HepG2 (cell line): Measurements from ENCODE around the gene ANKRD11. TPM values are rescaled to one million over a fixed set of nuclear protein-coding genes. Genes with fewer than 3 reads are reported as not detected.

Source experiments
- CAMTA2 ChIP-seq: sonication (generic); formaldehyde crosslinking; IDR thresholded peaks from 2 replicates; pipeline ENCODE4 v1.4.0; 2020; ENCODE audit warnings: mild to moderate bottlenecking, missing genetic modification reagents, borderline replicate concordance
- HOXD1 ChIP-seq: sonication (generic); formaldehyde crosslinking; IDR thresholded peaks from 2 replicates; pipeline ENCODE4 v1.5.0; 2020; ENCODE audit warnings: missing genetic modification reagents
- MYC ChIP-seq: sonication (generic); formaldehyde crosslinking; IDR thresholded peaks from 2 replicates; pipeline ENCODE4 v1.9.0; 2021; ENCODE audit warnings: missing genetic modification reagents, borderline replicate concordance
- RARG ChIP-seq: sonication (generic); formaldehyde crosslinking; IDR thresholded peaks from 2 replicates; pipeline ENCODE4 v1.4.0; 2020; ENCODE audit warnings: low read depth, mild to moderate bottlenecking, missing genetic modification reagents
- SOX5 ChIP-seq: IDR thresholded peaks from 2 replicates; pipeline ENCODE4 v1.6.1; 2016; ENCODE audit warnings: borderline replicate concordance
- ZBTB38 ChIP-seq: sonication (generic); formaldehyde crosslinking; IDR thresholded peaks from 2 replicates; pipeline ENCODE4 v1.5.1; 2020; ENCODE audit warnings: mild to moderate bottlenecking, missing genetic modification reagents
- ZNF841 ChIP-seq: sonication (generic); formaldehyde crosslinking; IDR thresholded peaks from 2 replicates; pipeline ENCODE4 v1.8.1; 2023; ENCODE audit warnings: missing genetic modification reagents, borderline replicate concordance
- polyA plus RNA-seq, 8 experiments: library from polyadenylated mRNA; depleted of rRNA in 3 of 8; stranded (reverse) in 7 of 8; unstranded in 1 of 8; fragments of >200 nt; fragmentation: Illumina TruSeq in 4 of 8; extraction: Trizol in 4 of 8; gene quantifications; 2 replicates each; pipeline versions ENCODE4 v1.2.1 to v1.2.3, GENCODE V29; 2011 to 2016; ENCODE audit warnings: low read depth in 4 of 8, missing spikeins in 1 of 8, mixed read lengths in 1 of 8; ENCODE audit not compliant: insufficient read depth in 1 of 8
- total RNA-seq, 5 experiments: library from RNA; depleted of rRNA; stranded (reverse); fragments of >200 nt; fragmentation: Illumina TruSeq; extraction: Trizol; gene quantifications; 2 replicates each; pipeline ENCODE4 v1.2.3, GENCODE V29; 2016; ENCODE audit warnings: low read depth in 1 of 5
- TF ChIP-seq, protein P1 (sequence below): sonication (generic); formaldehyde crosslinking; IDR thresholded peaks from 2 replicates; pipeline ENCODE4 v1.5.0; 2020; ENCODE audit warnings: mild to moderate bottlenecking, missing genetic modification reagents, borderline replicate concordance
- TF ChIP-seq, protein P2 (sequence below): sonication (generic); formaldehyde crosslinking; IDR thresholded peaks from 2 replicates; pipeline ENCODE4 v1.4.0; 2020; ENCODE audit warnings: mild to moderate bottlenecking, missing genetic modification reagents
- TF ChIP-seq, protein P3 (sequence below): sonication (generic); formaldehyde crosslinking; IDR thresholded peaks from 2 replicates; pipeline ENCODE4 v1.4.0; 2020; ENCODE audit warnings: missing genetic modification reagents

Gene ANKRD11
- total and polyA plus RNA-seq, 2 of the 13 experiments (the other 11 are each of a cell fraction or from before 2014, with no cell fraction given), result 21.4 to 38.4 TPM

DNA sequence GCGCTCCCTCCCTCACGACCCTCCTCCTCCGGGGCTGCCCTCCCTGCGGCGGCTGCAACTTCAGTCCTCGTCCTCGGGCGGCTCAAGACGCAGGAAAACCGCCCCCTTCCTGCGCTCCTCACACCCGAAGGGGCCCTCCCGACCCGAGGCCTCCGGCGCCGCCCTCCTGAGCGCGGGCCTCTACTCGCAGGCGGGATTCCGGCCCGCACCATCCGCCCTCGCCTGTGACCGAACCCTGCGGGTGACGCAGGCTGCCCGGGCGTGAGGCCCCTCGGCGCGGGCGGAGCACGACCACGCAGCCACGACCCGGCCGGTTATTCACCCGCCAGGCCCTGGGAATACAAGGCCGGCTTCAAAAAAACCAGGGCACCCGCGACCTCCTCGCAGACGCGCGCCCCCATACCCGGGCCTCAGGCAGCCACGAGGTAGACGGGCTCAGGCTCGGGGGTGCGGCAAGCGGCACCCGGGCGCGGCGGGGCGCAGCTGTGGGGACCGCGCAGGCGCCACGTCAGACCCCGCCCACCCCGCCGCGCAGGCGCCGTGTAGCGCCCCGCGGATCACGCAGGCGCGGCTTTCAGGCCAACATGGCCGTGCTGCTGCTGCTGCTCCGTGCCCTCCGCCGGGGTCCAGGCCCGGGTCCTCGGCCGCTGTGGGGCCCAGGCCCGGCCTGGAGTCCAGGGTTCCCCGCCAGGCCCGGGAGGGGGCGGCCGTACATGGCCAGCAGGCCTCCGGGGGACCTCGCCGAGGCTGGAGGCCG lies 17.7 kb upstream of the ANKRD11 start, which contains the start of gene SPG7 (continued):
- TF ChIP-seq, protein P1, sequence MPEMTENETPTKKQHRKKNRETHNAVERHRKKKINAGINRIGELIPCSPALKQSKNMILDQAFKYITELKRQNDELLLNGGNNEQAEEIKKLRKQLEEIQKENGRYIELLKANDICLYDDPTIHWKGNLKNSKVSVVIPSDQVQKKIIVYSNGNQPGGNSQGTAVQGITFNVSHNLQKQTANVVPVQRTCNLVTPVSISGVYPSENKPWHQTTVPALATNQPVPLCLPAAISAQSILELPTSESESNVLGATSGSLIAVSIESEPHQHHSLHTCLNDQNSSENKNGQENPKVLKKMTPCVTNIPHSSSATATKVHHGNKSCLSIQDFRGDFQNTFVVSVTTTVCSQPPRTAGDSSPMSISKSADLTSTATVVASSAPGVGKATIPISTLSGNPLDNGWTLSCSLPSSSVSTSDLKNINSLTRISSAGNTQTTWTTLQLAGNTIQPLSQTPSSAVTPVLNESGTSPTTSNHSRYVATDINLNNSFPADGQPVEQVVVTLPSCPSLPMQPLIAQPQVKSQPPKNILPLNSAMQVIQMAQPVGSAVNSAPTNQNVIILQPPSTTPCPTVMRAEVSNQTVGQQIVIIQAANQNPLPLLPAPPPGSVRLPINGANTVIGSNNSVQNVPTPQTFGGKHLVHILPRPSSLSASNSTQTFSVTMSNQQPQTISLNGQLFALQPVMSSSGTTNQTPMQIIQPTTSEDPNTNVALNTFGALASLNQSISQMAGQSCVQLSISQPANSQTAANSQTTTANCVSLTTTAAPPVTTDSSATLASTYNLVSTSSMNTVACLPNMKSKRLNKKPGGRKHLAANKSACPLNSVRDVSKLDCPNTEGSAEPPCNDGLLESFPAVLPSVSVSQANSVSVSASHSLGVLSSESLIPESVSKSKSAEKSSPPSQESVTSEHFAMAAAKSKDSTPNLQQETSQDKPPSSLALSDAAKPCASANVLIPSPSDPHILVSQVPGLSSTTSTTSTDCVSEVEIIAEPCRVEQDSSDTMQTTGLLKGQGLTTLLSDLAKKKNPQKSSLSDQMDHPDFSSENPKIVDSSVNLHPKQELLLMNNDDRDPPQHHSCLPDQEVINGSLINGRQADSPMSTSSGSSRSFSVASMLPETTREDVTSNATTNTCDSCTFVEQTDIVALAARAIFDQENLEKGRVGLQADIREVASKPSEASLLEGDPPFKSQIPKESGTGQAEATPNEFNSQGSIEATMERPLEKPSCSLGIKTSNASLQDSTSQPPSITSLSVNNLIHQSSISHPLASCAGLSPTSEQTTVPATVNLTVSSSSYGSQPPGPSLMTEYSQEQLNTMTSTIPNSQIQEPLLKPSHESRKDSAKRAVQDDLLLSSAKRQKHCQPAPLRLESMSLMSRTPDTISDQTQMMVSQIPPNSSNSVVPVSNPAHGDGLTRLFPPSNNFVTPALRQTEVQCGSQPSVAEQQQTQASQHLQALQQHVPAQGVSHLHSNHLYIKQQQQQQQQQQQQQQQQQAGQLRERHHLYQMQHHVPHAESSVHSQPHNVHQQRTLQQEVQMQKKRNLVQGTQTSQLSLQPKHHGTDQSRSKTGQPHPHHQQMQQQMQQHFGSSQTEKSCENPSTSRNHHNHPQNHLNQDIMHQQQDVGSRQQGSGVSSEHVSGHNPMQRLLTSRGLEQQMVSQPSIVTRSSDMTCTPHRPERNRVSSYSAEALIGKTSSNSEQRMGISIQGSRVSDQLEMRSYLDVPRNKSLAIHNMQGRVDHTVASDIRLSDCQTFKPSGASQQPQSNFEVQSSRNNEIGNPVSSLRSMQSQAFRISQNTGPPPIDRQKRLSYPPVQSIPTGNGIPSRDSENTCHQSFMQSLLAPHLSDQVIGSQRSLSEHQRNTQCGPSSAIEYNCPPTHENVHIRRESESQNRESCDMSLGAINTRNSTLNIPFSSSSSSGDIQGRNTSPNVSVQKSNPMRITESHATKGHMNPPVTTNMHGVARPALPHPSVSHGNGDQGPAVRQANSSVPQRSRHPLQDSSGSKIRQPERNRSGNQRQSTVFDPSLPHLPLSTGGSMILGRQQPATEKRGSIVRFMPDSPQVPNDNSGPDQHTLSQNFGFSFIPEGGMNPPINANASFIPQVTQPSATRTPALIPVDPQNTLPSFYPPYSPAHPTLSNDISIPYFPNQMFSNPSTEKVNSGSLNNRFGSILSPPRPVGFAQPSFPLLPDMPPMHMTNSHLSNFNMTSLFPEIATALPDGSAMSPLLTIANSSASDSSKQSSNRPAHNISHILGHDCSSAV (CRISPR knock-in tag), result no peak; the same call in 1 of the 2 replicates
- TF ChIP-seq CAMTA2 (peak; percentile 50), RARG (CRISPR knock-in tag) (no peak), HOXD1 (peak; percentile 68; the same call in 1 of the 2 replicates), MYC (CRISPR knock-in tag) (peak; percentile 97), ZNF841 (CRISPR knock-in tag) (0 out of 2 replicates have a peak, but pooled peaks have one; percentile 13), SOX5 (CRISPR knock-in tag) (no peak; the same call in 1 of the 2 replicates), ZBTB38 (CRISPR knock-in tag) (peak; percentile 10; the same call in 1 of the 2 replicates)
- TF ChIP-seq, protein P2, sequence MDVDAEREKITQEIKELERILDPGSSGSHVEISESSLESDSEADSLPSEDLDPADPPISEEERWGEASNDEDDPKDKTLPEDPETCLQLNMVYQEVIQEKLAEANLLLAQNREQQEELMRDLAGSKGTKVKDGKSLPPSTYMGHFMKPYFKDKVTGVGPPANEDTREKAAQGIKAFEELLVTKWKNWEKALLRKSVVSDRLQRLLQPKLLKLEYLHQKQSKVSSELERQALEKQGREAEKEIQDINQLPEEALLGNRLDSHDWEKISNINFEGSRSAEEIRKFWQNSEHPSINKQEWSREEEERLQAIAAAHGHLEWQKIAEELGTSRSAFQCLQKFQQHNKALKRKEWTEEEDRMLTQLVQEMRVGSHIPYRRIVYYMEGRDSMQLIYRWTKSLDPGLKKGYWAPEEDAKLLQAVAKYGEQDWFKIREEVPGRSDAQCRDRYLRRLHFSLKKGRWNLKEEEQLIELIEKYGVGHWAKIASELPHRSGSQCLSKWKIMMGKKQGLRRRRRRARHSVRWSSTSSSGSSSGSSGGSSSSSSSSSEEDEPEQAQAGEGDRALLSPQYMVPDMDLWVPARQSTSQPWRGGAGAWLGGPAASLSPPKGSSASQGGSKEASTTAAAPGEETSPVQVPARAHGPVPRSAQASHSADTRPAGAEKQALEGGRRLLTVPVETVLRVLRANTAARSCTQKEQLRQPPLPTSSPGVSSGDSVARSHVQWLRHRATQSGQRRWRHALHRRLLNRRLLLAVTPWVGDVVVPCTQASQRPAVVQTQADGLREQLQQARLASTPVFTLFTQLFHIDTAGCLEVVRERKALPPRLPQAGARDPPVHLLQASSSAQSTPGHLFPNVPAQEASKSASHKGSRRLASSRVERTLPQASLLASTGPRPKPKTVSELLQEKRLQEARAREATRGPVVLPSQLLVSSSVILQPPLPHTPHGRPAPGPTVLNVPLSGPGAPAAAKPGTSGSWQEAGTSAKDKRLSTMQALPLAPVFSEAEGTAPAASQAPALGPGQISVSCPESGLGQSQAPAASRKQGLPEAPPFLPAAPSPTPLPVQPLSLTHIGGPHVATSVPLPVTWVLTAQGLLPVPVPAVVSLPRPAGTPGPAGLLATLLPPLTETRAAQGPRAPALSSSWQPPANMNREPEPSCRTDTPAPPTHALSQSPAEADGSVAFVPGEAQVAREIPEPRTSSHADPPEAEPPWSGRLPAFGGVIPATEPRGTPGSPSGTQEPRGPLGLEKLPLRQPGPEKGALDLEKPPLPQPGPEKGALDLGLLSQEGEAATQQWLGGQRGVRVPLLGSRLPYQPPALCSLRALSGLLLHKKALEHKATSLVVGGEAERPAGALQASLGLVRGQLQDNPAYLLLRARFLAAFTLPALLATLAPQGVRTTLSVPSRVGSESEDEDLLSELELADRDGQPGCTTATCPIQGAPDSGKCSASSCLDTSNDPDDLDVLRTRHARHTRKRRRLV (CRISPR knock-in tag), result no peak
- TF ChIP-seq, protein P3, sequence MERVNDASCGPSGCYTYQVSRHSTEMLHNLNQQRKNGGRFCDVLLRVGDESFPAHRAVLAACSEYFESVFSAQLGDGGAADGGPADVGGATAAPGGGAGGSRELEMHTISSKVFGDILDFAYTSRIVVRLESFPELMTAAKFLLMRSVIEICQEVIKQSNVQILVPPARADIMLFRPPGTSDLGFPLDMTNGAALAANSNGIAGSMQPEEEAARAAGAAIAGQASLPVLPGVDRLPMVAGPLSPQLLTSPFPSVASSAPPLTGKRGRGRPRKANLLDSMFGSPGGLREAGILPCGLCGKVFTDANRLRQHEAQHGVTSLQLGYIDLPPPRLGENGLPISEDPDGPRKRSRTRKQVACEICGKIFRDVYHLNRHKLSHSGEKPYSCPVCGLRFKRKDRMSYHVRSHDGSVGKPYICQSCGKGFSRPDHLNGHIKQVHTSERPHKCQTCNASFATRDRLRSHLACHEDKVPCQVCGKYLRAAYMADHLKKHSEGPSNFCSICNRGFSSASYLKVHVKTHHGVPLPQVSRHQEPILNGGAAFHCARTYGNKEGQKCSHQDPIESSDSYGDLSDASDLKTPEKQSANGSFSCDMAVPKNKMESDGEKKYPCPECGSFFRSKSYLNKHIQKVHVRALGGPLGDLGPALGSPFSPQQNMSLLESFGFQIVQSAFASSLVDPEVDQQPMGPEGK, result peak; percentile 73; the same call in 1 of the 2 replicates
